SK-N-SH (cell line): ENCODE measurements around the gene RAB25. TPM values are rescaled to one million over a fixed set of nuclear protein-coding genes. Genes with fewer than 3 reads are reported as not detected.

Experiments used
- CTCF ChIA-PET: fragments of 300-600, 350-600 bp; formaldehyde crosslinking; extraction: SDS; loops from one replicate; lab custom pipeline; 2021; lab: Yijun Ruan, JAX
- POLR2A ChIA-PET: fragments of 350-600 bp; sonication (Branson Sonifier 250); formaldehyde crosslinking; extraction: SDS; loops from one replicate; lab custom pipeline; 2020; ENCODE audit warnings: antibody characterized with exemption, inconsistent platforms; lab: Yijun Ruan, JAX
- DNase-seq: peaks from one replicate; pipeline ENCODE4 v3.0.0; 2012
- H2AFZ ChIP-seq: fragments of 200-600 bp; sonication (generic); 2 replicates; pipeline ENCODE4 v1.8.1; 2016; ENCODE audit warnings: antibody characterized with exemption, mild to moderate bottlenecking, low read depth
- H3F3A ChIP-seq: fragments of 200-600 bp; sonication (generic); replicated peaks from 2 replicates; pipeline ENCODE3; 2016; ENCODE audit warnings: antibody characterized with exemption, mild to moderate bottlenecking; ENCODE audit not compliant: insufficient read depth
- H3K27ac ChIP-seq, 2 experiments: fragments of 200-500 bp in 1 of 2; fragments of 200-600 bp in 1 of 2; sonication (Bioruptor generic) in 1 of 2; sonication (generic), shearing (Covaris generic) in 1 of 2; 2 replicates each; pipeline versions ENCODE4 v1.5.1 to v1.6.1; 2014 to 2016; ENCODE audit warnings: low read depth in 2 of 2, inconsistent platforms in 1 of 2, low read length in 1 of 2, mild to moderate bottlenecking in 1 of 2, mixed read lengths in 1 of 2
- H3K27me3 ChIP-seq: fragments of 200-600 bp; sonication (generic), shearing (Covaris generic); 2 replicates; pipeline ENCODE4 v1.6.1; 2016; ENCODE audit warnings: mixed run types; ENCODE audit not compliant: insufficient read depth
- H3K36me3 ChIP-seq, 2 experiments: fragments of 200-500 bp in 1 of 2; fragments of 200-600 bp in 1 of 2; sonication (Bioruptor generic) in 1 of 2; sonication (generic) in 1 of 2; replicated peaks in 1 of 2; 2 replicates each; pipeline versions ENCODE3 to v1.5.1; 2014 to 2016; ENCODE audit warnings: low read length in 1 of 2, mild to moderate bottlenecking in 1 of 2; ENCODE audit not compliant: insufficient read depth in 2 of 2, control insufficient read depth in 1 of 2
- H3K4me1 ChIP-seq, 2 experiments: fragments of 200-500 bp in 1 of 2; fragments of 200-600 bp in 1 of 2; sonication (Bioruptor generic) in 1 of 2; sonication (generic), shearing (Covaris generic) in 1 of 2; 2 replicates each; pipeline versions ENCODE4 v1.5.1 to v1.6.1; 2014 to 2016; ENCODE audit warnings: low read depth in 1 of 2, low read length in 1 of 2, mixed run types in 1 of 2; ENCODE audit not compliant: insufficient read depth in 2 of 2, control insufficient read depth in 1 of 2
- H3K4me2 ChIP-seq: fragments of 200-600 bp; sonication (generic), shearing (Covaris generic); 2 replicates; pipeline ENCODE4 v1.6.1; 2017; ENCODE audit warnings: mixed run types
- H3K4me3 ChIP-seq, 2 experiments: fragments of 200-500 bp in 1 of 2; fragments of 200-600 bp in 1 of 2; sonication (Bioruptor generic) in 1 of 2; sonication (generic), shearing (Covaris generic) in 1 of 2; 2 replicates each; pipeline versions ENCODE4 v1.5.1 to v1.8.1; 2014 to 2016; ENCODE audit warnings: low read depth in 2 of 2, inconsistent platforms in 1 of 2, low read length in 1 of 2, mild to moderate bottlenecking in 1 of 2, mixed read lengths in 1 of 2, moderate library complexity in 1 of 2
- H3K79me2 ChIP-seq: fragments of 200-600 bp; sonication (generic); 2 replicates; pipeline ENCODE4 v1.8.1; 2017; ENCODE audit warnings: mild to moderate bottlenecking; ENCODE audit not compliant: insufficient read depth
- H3K9ac ChIP-seq: fragments of 200-600 bp; sonication (generic); 2 replicates; pipeline ENCODE4 v1.6.1; 2017; ENCODE audit warnings: mixed run types
- H3K9me2 ChIP-seq: fragments of 200-600 bp; sonication (generic); 2 replicates; pipeline ENCODE4 v1.6.1; 2017; ENCODE audit warnings: mixed run types
- H3K9me3 ChIP-seq: fragments of 200-600 bp; sonication (generic); 2 replicates; pipeline ENCODE4 v1.6.1; 2017; ENCODE audit warnings: mixed run types, mild to moderate bottlenecking, moderate library complexity
- H4K20me1 ChIP-seq: fragments of 200-600 bp; sonication (generic); 2 replicates; pipeline ENCODE4 v1.6.1; 2017; ENCODE audit warnings: mild to moderate bottlenecking, mixed run types; ENCODE audit not compliant: insufficient read depth
- ELF1 ChIP-seq: IDR thresholded peaks from 2 replicates; pipeline ENCODE4 v1.4.0; 2012
- FOXJ3 ChIP-seq: sonication (generic); formaldehyde crosslinking; IDR thresholded peaks from 2 replicates; pipeline ENCODE4 v1.5.1; 2020; ENCODE audit warnings: mild to moderate bottlenecking, missing genetic modification reagents
- GABPA ChIP-seq: IDR thresholded peaks from 2 replicates; pipeline ENCODE4 v1.4.0; 2012; ENCODE audit warnings: low read depth, mild to moderate bottlenecking
- GATA2 ChIP-seq: sonication (generic); formaldehyde crosslinking; IDR thresholded peaks from 2 replicates; pipeline ENCODE4 v1.5.0; 2020; ENCODE audit warnings: mild to moderate bottlenecking, missing genetic modification reagents
- MAX ChIP-seq: IDR thresholded peaks from 2 replicates; pipeline ENCODE4 v1.4.0; 2012; ENCODE audit warnings: low read depth
- MEF2A ChIP-seq: IDR thresholded peaks from 2 replicates; pipeline ENCODE4 v1.4.0; 2012; ENCODE audit warnings: low read depth, borderline replicate concordance
- MXI1 ChIP-seq: IDR thresholded peaks from 2 replicates; pipeline ENCODE4 v1.6.1; 2012; ENCODE audit warnings: mild to moderate bottlenecking, low read depth, low read length, improper control_type of control experiment
- NRF1 ChIP-seq: IDR thresholded peaks from 2 replicates; pipeline ENCODE4 v1.6.1; 2012; ENCODE audit warnings: low read depth, mild to moderate bottlenecking, low read length
- PBX3 ChIP-seq: IDR thresholded peaks from 2 replicates; pipeline ENCODE4; 2012
- POLR2AphosphoS5 ChIP-seq: IDR thresholded peaks from 2 replicates; pipeline ENCODE4 v1.6.1; 2012; ENCODE audit warnings: low read depth, low read length
- RXRA ChIP-seq: IDR thresholded peaks from 2 replicates; pipeline ENCODE4 v1.4.0; 2012; ENCODE audit warnings: low read depth, mild to moderate bottlenecking, borderline replicate concordance
- SMC3 ChIP-seq: IDR thresholded peaks from 2 replicates; pipeline ENCODE4 v1.6.1; 2012; ENCODE audit warnings: low read depth, low read length, improper control_type of control experiment
- TAF1 ChIP-seq: IDR thresholded peaks from 2 replicates; pipeline ENCODE4 v1.6.1; 2012; ENCODE audit warnings: low read depth, mild to moderate bottlenecking, low read length, moderate library complexity, borderline replicate concordance
- TEAD4 ChIP-seq: IDR thresholded peaks from 2 replicates; pipeline ENCODE4 v1.4.0; 2012; ENCODE audit warnings: mild to moderate bottlenecking, borderline replicate concordance; ENCODE audit not compliant: insufficient read depth
- YY1 ChIP-seq: IDR thresholded peaks from 2 replicates; pipeline ENCODE4 v1.4.0; 2012; ENCODE audit warnings: low read depth, mild to moderate bottlenecking
- ZBTB33 ChIP-seq: IDR thresholded peaks from 2 replicates; pipeline ENCODE4 v1.4.0; 2012; ENCODE audit warnings: low read depth, borderline replicate concordance
- WGBS: methylation state at CpG from one replicate; pipeline ENCODE4 v1.1.6; 2017; ENCODE audit warnings: low lambda C conversion rate; 5-methylcytosine and 5-hydroxymethylcytosine counted together
- polyA plus RNA-seq, 3 experiments: library from polyadenylated mRNA; depleted of rRNA; stranded (reverse); fragments of >200 nt; gene quantifications; 2 replicates each; pipeline ENCODE4 v1.2.3, GENCODE V29; 2012
- TF ChIP-seq, protein P1 (sequence below): fragments of 150-350 bp; IDR thresholded peaks from 2 replicates; pipeline ENCODE4 v1.6.1; 2017; ENCODE audit warnings: antibody characterized with exemption, low read length, low read depth, borderline replicate concordance
- TF ChIP-seq, protein P2 (sequence below): fragments of 150-350 bp; IDR thresholded peaks from 2 replicates; pipeline ENCODE4 v1.6.1; 2016; ENCODE audit warnings: mild to moderate bottlenecking, low read depth, low read length
- TF ChIP-seq, protein P3 (sequence below): IDR thresholded peaks from 2 replicates; pipeline ENCODE4 v1.4.0; 2012; ENCODE audit warnings: low read depth, borderline replicate concordance
- TF ChIP-seq, protein P4 (sequence below): fragments of 200-600 bp; sonication (generic); IDR thresholded peaks from 2 replicates; pipeline ENCODE4 v1.6.1; 2017; ENCODE audit warnings: antibody characterized with exemption, mild to moderate bottlenecking, moderate library complexity

Gene RAB25
- polyA plus RNA-seq, 1 of the 3 experiments (the other 2 are of a cell fraction) = not detected

- TF ChIP-seq MXI1 (no peak), MAX (no peak)
- TF ChIP-seq, protein P1, sequence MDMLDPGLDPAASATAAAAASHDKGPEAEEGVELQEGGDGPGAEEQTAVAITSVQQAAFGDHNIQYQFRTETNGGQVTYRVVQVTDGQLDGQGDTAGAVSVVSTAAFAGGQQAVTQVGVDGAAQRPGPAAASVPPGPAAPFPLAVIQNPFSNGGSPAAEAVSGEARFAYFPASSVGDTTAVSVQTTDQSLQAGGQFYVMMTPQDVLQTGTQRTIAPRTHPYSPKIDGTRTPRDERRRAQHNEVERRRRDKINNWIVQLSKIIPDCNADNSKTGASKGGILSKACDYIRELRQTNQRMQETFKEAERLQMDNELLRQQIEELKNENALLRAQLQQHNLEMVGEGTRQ = no peak
Observed at GRCh38 chr1:156095906-156096508, 35.0 kb downstream of the RAB25 start (continued).

- no peaks in the 10 kb centered on the region for H3K9me2 ChIP-seq
- CTCF ChIA-PET = interaction anchor here (0.6 to 29.6 kb wide), 30 partner anchors 9 to 433 kb away, joined by 3 to 1559 read pairs (median 4); partner anchors contain the start of genes BGLAP, GLMP, LMNA and MEX3A
- H3K4me3 ChIP-seq = no peak overlapping the region; a peak in 1 of 4 replicates
- H3F3A ChIP-seq = peaks cover 22% of the 10 kb centered on the region
- H4K20me1 ChIP-seq = no peaks in the 10 kb centered on the region
- peak overlapping the region; percentile 64 for H3K4me2 ChIP-seq
- peak overlapping the region; percentile 58; the same call in 1 of the 2 replicates for H2AFZ ChIP-seq
- WGBS = 33% methylated on average over 12 of the region's 14 CpGs
- peak; percentile 89 for DNase-seq
- POLR2A ChIA-PET = interaction anchor here (0.9 to 1.4 kb wide), 2 partner anchors 9 to 33 kb away, joined by 3 to 4 read pairs; no protein-coding TSS in a partner anchor
- H3K36me3 ChIP-seq = peaks cover 0 to 3% of the 10 kb centered on the region in 2 experiments
- H3K9me3 ChIP-seq = no peaks in the 10 kb centered on the region
- peaks cover 13 to 23% of the 10 kb centered on the region in 2 experiments; a peak in 3 of 4 replicates for H3K4me1 ChIP-seq
- peak overlapping the region; percentile 25 to 85; a peak in 3 of 4 replicates for H3K27ac ChIP-seq
- no peaks in the 10 kb centered on the region for H3K27me3 ChIP-seq
- peaks cover 45% of the 10 kb centered on the region; the same call in 1 of the 2 replicates for H3K79me2 ChIP-seq
- peak overlapping the region; percentile 69 for H3K9ac ChIP-seq
- TF ChIP-seq PBX3 (peak; percentile 29; the same call in 1 of the 2 replicates), MEF2A (no peak), YY1 (no peak), TAF1 (0 out of 2 replicates have a peak, but pooled peaks have one; percentile 35), MAX (0 out of 2 replicates have a peak, but pooled peaks have one; percentile 37), RXRA (no peak), POLR2AphosphoS5 (peak; percentile 26; the same call in 1 of the 2 replicates), MXI1 (no peak), SMC3 (peak; percentile 100), ZBTB33 (no peak), GATA2 (CRISPR knock-in tag) (no peak), GABPA (no peak), ELF1 (no peak), TEAD4 (no peak), NRF1 (peak; percentile 67), FOXJ3 (CRISPR knock-in tag) (no peak)
- TF ChIP-seq, protein P2, sequence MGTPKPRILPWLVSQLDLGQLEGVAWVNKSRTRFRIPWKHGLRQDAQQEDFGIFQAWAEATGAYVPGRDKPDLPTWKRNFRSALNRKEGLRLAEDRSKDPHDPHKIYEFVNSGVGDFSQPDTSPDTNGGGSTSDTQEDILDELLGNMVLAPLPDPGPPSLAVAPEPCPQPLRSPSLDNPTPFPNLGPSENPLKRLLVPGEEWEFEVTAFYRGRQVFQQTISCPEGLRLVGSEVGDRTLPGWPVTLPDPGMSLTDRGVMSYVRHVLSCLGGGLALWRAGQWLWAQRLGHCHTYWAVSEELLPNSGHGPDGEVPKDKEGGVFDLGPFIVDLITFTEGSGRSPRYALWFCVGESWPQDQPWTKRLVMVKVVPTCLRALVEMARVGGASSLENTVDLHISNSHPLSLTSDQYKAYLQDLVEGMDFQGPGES = no peak
- TF ChIP-seq, protein P3, sequence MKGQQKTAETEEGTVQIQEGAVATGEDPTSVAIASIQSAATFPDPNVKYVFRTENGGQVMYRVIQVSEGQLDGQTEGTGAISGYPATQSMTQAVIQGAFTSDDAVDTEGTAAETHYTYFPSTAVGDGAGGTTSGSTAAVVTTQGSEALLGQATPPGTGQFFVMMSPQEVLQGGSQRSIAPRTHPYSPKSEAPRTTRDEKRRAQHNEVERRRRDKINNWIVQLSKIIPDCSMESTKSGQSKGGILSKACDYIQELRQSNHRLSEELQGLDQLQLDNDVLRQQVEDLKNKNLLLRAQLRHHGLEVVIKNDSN = no peak
- TF ChIP-seq, protein P4, sequence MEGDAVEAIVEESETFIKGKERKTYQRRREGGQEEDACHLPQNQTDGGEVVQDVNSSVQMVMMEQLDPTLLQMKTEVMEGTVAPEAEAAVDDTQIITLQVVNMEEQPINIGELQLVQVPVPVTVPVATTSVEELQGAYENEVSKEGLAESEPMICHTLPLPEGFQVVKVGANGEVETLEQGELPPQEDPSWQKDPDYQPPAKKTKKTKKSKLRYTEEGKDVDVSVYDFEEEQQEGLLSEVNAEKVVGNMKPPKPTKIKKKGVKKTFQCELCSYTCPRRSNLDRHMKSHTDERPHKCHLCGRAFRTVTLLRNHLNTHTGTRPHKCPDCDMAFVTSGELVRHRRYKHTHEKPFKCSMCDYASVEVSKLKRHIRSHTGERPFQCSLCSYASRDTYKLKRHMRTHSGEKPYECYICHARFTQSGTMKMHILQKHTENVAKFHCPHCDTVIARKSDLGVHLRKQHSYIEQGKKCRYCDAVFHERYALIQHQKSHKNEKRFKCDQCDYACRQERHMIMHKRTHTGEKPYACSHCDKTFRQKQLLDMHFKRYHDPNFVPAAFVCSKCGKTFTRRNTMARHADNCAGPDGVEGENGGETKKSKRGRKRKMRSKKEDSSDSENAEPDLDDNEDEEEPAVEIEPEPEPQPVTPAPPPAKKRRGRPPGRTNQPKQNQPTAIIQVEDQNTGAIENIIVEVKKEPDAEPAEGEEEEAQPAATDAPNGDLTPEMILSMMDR = peak; percentile 96
Observed at GRCh38 chr1:156096640-156097391, 35.9 kb downstream of the RAB25 start.
